Lower lobe of right lung (tissue), 2 donors: ENCODE data around the gene SLC31A1. TPM values are rescaled to one million over a fixed set of nuclear protein-coding genes. Genes with fewer than 3 reads are reported as not detected.

Experiments used
- ATAC-seq, 2 donors: fragments of 200-7000 bp; cut with Tn5 transposase; one replicate each; pipeline ENCODE4 v1.9.1; 2020 to 2022; ENCODE audit warnings: mild to moderate bottlenecking in 2 of 2, moderate library complexity in 2 of 2
- DNase-seq: peaks from one replicate; pipeline ENCODE4 v3.0.0-alpha.2; 2020
- H3K27ac ChIP-seq: fragments of 200-600 bp; one replicate; pipeline ENCODE4 v1.8.0; 2022
- H3K27me3 ChIP-seq: fragments of 200-600 bp; one replicate; pipeline ENCODE4 v1.8.0; 2022; ENCODE audit warnings: low read depth
- H3K36me3 ChIP-seq: fragments of 200-600 bp; one replicate; pipeline ENCODE4 v1.8.0; 2022; ENCODE audit warnings: mild to moderate bottlenecking
- H3K4me1 ChIP-seq: fragments of 200-600 bp; one replicate; pipeline ENCODE4 v1.8.0; 2022
- H3K4me3 ChIP-seq: fragments of 200-600 bp; one replicate; pipeline ENCODE4 v1.8.0; 2022; ENCODE audit warnings: mild to moderate bottlenecking
- H3K9me3 ChIP-seq: fragments of 200-600 bp; one replicate; pipeline ENCODE4 v1.8.0; 2022
- CTCF ChIP-seq: fragments of 200-600 bp; IDR thresholded peaks from one replicate; pipeline ENCODE4 v1.8.0; 2022; ENCODE audit warnings: antibody characterized with exemption, mild to moderate bottlenecking
- intact Hi-C: fragments of 100-400 bp; cut with DNase I; formaldehyde crosslinking; loops from one replicate; pipeline ENCODE4 v1.11.0; 2022
- total RNA-seq: library from RNA; stranded (reverse); fragmentation: NEBNext Ultra II Directional; extraction: Animal tissue kit (Norgen Biotek cat#: 25700); gene quantifications from one replicate; pipeline ENCODE4 v1.2.1, GENCODE V29; 2021
- donor health status: DM: no; HTN: yes; CAD: no; lungs with severe emphysema.

Gene SLC31A1
- total RNA-seq, 1 donor from 2014 or later: 48.4 TPM

GRCh38 chr9:113179839-113180238 lies 41.5 kb upstream of the SLC31A1 start:
- intact Hi-C loops: no loop called here
- no peak for TF ChIP-seq CTCF
- no peaks in the 10 kb centered on the region for H3K27me3 ChIP-seq
- H3K27ac ChIP-seq: no peak overlapping the region
- peaks cover 97% of the 10 kb centered on the region for H3K36me3 ChIP-seq
- ATAC-seq (no peak), DNase-seq (no peak)
- no peaks in the 10 kb centered on the region for H3K4me1 ChIP-seq
- H3K9me3 ChIP-seq: no peaks in the 10 kb centered on the region
- H3K4me3 ChIP-seq: no peak overlapping the region

- intact Hi-C loops: no loop called here
- no peaks in the 10 kb centered on the region for H3K9me3 ChIP-seq
- H3K27ac ChIP-seq: no peak overlapping the region
- peaks cover 98% of the 10 kb centered on the region for H3K36me3 ChIP-seq
- H3K4me3 ChIP-seq: no peak overlapping the region
- ATAC-seq: no peak
- H3K27me3 ChIP-seq: no peaks in the 10 kb centered on the region
- TF ChIP-seq CTCF: no peak
- no peaks in the 10 kb centered on the region for H3K4me1 ChIP-seq
- no peak for DNase-seq
These were observed 40.2 kb upstream of the SLC31A1 start for GRCh38 chr9:113181165-113181564.

- intact Hi-C loops: no loop called here
- TF ChIP-seq CTCF: no peak
- Histone ChIP-seq H3K9me3 (no peaks in the 10 kb centered on the region), H3K4me3 (no peak overlapping the region), H3K36me3 (peaks cover 97% of the 10 kb centered on the region), H3K4me1 (peaks cover 5% of the 10 kb centered on the region), H3K27ac (no peak overlapping the region), H3K27me3 (no peaks in the 10 kb centered on the region)
- ATAC-seq (no peak), DNase-seq (no peak)
These were observed 37.3 kb upstream of the SLC31A1 start for GRCh38 chr9:113183956-113184488.

- TF ChIP-seq CTCF: no peak
- no peak for DNase-seq
- H3K27me3 ChIP-seq: no peaks in the 10 kb centered on the region
- H3K27ac ChIP-seq: no peak overlapping the region
- no peak overlapping the region for H3K4me3 ChIP-seq
- no peak for ATAC-seq
- H3K36me3 ChIP-seq: peaks cover 92% of the 10 kb centered on the region
- H3K9me3 ChIP-seq: no peaks in the 10 kb centered on the region
- H3K4me1 ChIP-seq: peaks cover 6% of the 10 kb centered on the region
- intact Hi-C loops: no loop called here
These were observed 36.8 kb upstream of the SLC31A1 start for GRCh38 chr9:113184539-113184938.

GRCh38 chr9:113185271-113185670 lies 36.1 kb upstream of the SLC31A1 start:
- H3K27ac ChIP-seq: no peak overlapping the region
- ATAC-seq: no peak

More at GRCh38 chr9:113185271-113185670, 36.1 kb upstream of the SLC31A1 start:
- H3K4me1 ChIP-seq: peaks cover 6% of the 10 kb centered on the region
- peaks cover 92% of the 10 kb centered on the region for H3K36me3 ChIP-seq
- DNase-seq: no peak
- no peaks in the 10 kb centered on the region for H3K9me3 ChIP-seq
- intact Hi-C loops: no loop called here
- TF ChIP-seq CTCF: no peak
- no peak overlapping the region for H3K4me3 ChIP-seq
- H3K27me3 ChIP-seq: no peaks in the 10 kb centered on the region
